ENCODE results near the gene GRP. TPM values are rescaled to one million over a fixed set of nuclear protein-coding genes. Genes with fewer than 3 reads are reported as not detected.

GRP gene
- polyA plus RNA-seq, 5 donors = 56.9 to 85.7 (median 64.2) TPM

Other genes starting within 250 kb of the GRP start
- 100 to 1,000 TPM in 2 of 5 donors, 10 to 100 TPM in 3; 77.8 to 111 (median 97.7) TPM for gene SEC11C, start 80.3 kb upstream of the GRP start, polyA plus RNA-seq (ENCODE audit: insufficient read depth in 1 of 5, insufficient read length in 5 of 5, low replicate concordance in 1 of 5)
- not detected for gene RAX, start 53.3 kb downstream of the GRP start, polyA plus RNA-seq (ENCODE audit: insufficient read depth in 1 of 5, insufficient read length in 5 of 5, low replicate concordance in 1 of 5)
- gene CPLX4, start 98.5 kb downstream of the GRP start, polyA plus RNA-seq (ENCODE audit: insufficient read depth in 1 of 5, insufficient read length in 5 of 5, low replicate concordance in 1 of 5) = not detected
- 100 to 1,000 TPM in 2 of 5 donors, 10 to 100 TPM in 3; 77.0 to 122 (median 97.6) TPM for gene LMAN1, start 139.1 kb downstream of the GRP start, polyA plus RNA-seq (ENCODE audit: insufficient read depth in 1 of 5, insufficient read length in 5 of 5, low replicate concordance in 1 of 5)